Esophagus muscularis mucosa (tissue), 4 donors: Measurements from ENCODE around the gene ARL11.

Source experiments
- CTCF ChIP-seq, 3 experiments: fragments of 200-600 bp in 2 of 3; fragments of 450-650 bp in 1 of 3; sonication (generic) in 2 of 3; IDR thresholded peaks; one replicate each; pipeline ENCODE4 v1.5.1; 2017 to 2019; ENCODE audit warnings: antibody characterized with exemption in 3 of 3, mild to moderate bottlenecking in 2 of 3, moderate library complexity in 1 of 3
- EP300 ChIP-seq: sonication (generic); formaldehyde crosslinking; IDR thresholded peaks from one replicate; pipeline ENCODE4 v1.6.1; 2017; ENCODE audit warnings: antibody characterized with exemption
- POLR2A ChIP-seq: fragments of 450-650 bp; IDR thresholded peaks from one replicate; pipeline ENCODE4 v1.6.1; 2017; ENCODE audit warnings: antibody characterized with exemption, moderate library complexity, mild to moderate bottlenecking, low read depth
- POLR2AphosphoS5 ChIP-seq, 2 donors: sonication (generic); formaldehyde crosslinking; IDR thresholded peaks; one replicate each; pipeline ENCODE4 v1.6.1; 2017; ENCODE audit warnings: antibody characterized with exemption in 2 of 2

DNA sequence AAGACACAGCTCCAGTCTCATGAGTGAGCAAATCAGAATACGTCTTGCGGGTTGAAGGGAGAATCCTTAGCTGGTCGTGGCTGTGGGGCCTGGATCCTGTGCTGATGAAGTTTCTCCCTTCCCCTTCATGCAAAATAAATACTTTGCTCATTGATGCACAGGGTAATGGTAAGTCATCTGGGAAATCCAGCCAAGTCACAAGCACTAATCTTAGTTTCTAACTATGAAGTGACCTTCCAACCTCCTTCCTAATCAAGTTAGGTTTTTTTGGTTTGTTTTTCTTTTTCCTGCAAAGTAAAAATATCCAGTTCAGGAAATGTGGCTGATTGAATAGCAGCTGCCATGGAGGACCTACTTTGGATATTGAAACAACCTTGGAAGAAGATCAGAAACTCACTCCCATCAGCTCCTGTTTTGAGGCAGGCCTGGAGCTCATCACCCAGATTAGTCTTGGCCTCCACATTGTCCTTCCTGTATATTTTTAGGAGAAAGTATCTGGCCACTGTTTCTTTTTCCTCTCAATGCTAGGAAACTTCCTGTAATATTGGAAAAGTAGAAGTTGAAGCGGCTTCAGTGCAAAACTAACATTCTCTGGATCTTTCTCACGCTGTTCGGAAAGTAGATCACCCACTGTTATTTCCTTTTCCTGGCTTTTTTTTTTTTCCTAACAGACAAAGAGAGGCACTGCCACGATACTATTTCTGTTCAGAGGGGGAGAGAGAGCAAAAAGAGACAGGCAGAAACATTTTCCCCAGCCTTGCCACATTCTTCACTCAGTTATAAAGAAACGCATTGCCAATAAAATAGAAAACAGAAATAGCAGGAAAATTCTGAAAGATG, 12.3 kb upstream of the ARL11 start:
- TF ChIP-seq POLR2A (no peak), CTCF (IDR thresholded peaks at IDR 0.05) (no peak), POLR2AphosphoS5 (IDR thresholded peaks at IDR 0.05) (no peak), EP300 (no peak)
